NT2/D1 (cell line): ENCODE data around the gene MYZAP.

Source experiments
- DNase-seq: peaks from one replicate; pipeline ENCODE4 v3.0.0-alpha.2; 2011; ENCODE audit warnings: low read depth, low spot score
- H3K27me3 ChIP-seq: 2 replicates; pipeline ENCODE4 v1.6.0; 2011; ENCODE audit warnings: mild to moderate bottlenecking; ENCODE audit not compliant: insufficient read length, insufficient read depth
- H3K36me3 ChIP-seq: 2 replicates; pipeline ENCODE4 v1.6.1; 2011; ENCODE audit warnings: mild to moderate bottlenecking, low read length, mixed read lengths; ENCODE audit not compliant: insufficient read depth, insufficient read length
- H3K4me1 ChIP-seq: 2 replicates; pipeline ENCODE4 v1.5.1; 2011; ENCODE audit not compliant: insufficient read depth, insufficient read length
- H3K4me3 ChIP-seq: 2 replicates; pipeline ENCODE4 v1.5.1; 2011; ENCODE audit warnings: low read depth; ENCODE audit not compliant: insufficient read length
- H3K9ac ChIP-seq: 2 replicates; pipeline ENCODE4 v1.6.0; 2011; ENCODE audit warnings: low read depth; ENCODE audit not compliant: insufficient read length
- H3K9me3 ChIP-seq: 2 replicates; pipeline ENCODE4 v1.5.1; 2011; ENCODE audit warnings: mild to moderate bottlenecking, low read length; ENCODE audit not compliant: insufficient read depth
- SUZ12 ChIP-seq: IDR thresholded peaks from 2 replicates; pipeline ENCODE4 v1.6.1; 2011; ENCODE audit not compliant: insufficient read length, insufficient read depth; ENCODE audit errors: extremely low read depth
- YY1 ChIP-seq: IDR thresholded peaks from 2 replicates; pipeline ENCODE4 v1.6.1; 2011; ENCODE audit not compliant: insufficient read length, insufficient read depth
- ZNF274 ChIP-seq: IDR thresholded peaks from 2 replicates; pipeline ENCODE4 v1.6.1; 2011; ENCODE audit warnings: mild to moderate bottlenecking, low read depth, low read length

Gene MYZAP

GRCh38 chr15:57651445-57651844 lies 59.7 kb downstream of the MYZAP start:
- Histone ChIP-seq H3K9ac (no peak overlapping the region), H3K9me3 (no peaks in the 10 kb centered on the region), H3K4me1 (no peaks in the 10 kb centered on the region), H3K4me3 (no peak overlapping the region), H3K27me3 (no peaks in the 10 kb centered on the region), H3K36me3 (no peaks in the 10 kb centered on the region)
- no peak for TF ChIP-seq SUZ12
- no peak for TF ChIP-seq ZNF274
- no peak for TF ChIP-seq YY1
- no peak for DNase-seq

- Histone ChIP-seq H3K36me3 (no peaks in the 10 kb centered on the region), H3K9me3 (no peaks in the 10 kb centered on the region), H3K4me1 (no peaks in the 10 kb centered on the region), H3K27me3 (no peaks in the 10 kb centered on the region), H3K9ac (no peak overlapping the region), H3K4me3 (no peak overlapping the region)
- TF ChIP-seq YY1: no peak
- no peak for TF ChIP-seq SUZ12
- no peak for DNase-seq
These were observed 60.8 kb downstream of the MYZAP start for GRCh38 chr15:57652481-57652880.

GRCh38 chr15:57654153-57654852 lies 62.6 kb downstream of the MYZAP start:
- TF ChIP-seq SUZ12 (no peak), YY1 (no peak), ZNF274 (no peak)

GRCh38 chr15:57655053-57655452 lies 63.3 kb downstream of the MYZAP start:
- Histone ChIP-seq H3K9me3 (no peaks in the 10 kb centered on the region), H3K9ac (no peak overlapping the region)
- TF ChIP-seq ZNF274: no peak
- no peak for TF ChIP-seq YY1
- TF ChIP-seq SUZ12: no peak

More at GRCh38 chr15:57654153-57654852, 62.6 kb downstream of the MYZAP start:
- Histone ChIP-seq H3K9ac (no peak overlapping the region), H3K4me3 (no peak overlapping the region), H3K4me1 (no peaks in the 10 kb centered on the region), H3K36me3 (no peaks in the 10 kb centered on the region), H3K9me3 (no peaks in the 10 kb centered on the region), H3K27me3 (no peaks in the 10 kb centered on the region)
- no peak for DNase-seq

GRCh38 chr15:57655809-57656208 lies 64.1 kb downstream of the MYZAP start:
- no peaks in the 10 kb centered on the region for H3K4me1 ChIP-seq
- no peak for TF ChIP-seq YY1
- no peak for TF ChIP-seq ZNF274
- TF ChIP-seq SUZ12: no peak
- H3K27me3 ChIP-seq: no peaks in the 10 kb centered on the region
- no peak overlapping the region for H3K9ac ChIP-seq
- no peak for DNase-seq
- H3K36me3 ChIP-seq: no peaks in the 10 kb centered on the region
- no peaks in the 10 kb centered on the region for H3K9me3 ChIP-seq
- H3K4me3 ChIP-seq: no peak overlapping the region

More at GRCh38 chr15:57655053-57655452, 63.3 kb downstream of the MYZAP start:
- Histone ChIP-seq H3K27me3 (no peaks in the 10 kb centered on the region), H3K4me1 (no peaks in the 10 kb centered on the region), H3K4me3 (no peak overlapping the region), H3K36me3 (no peaks in the 10 kb centered on the region)
- DNase-seq: no peak

GRCh38 chr15:57656434-57656833 lies 64.7 kb downstream of the MYZAP start:
- no peak for DNase-seq
- no peaks in the 10 kb centered on the region for H3K9me3 ChIP-seq
- H3K4me1 ChIP-seq: no peaks in the 10 kb centered on the region
- no peak for TF ChIP-seq YY1
- TF ChIP-seq SUZ12: no peak
- TF ChIP-seq ZNF274: no peak
- no peaks in the 10 kb centered on the region for H3K27me3 ChIP-seq
- H3K4me3 ChIP-seq: no peak overlapping the region
- H3K36me3 ChIP-seq: no peaks in the 10 kb centered on the region
- H3K9ac ChIP-seq: no peak overlapping the region

- no peak overlapping the region for H3K9ac ChIP-seq
- TF ChIP-seq ZNF274 (no peak), SUZ12 (no peak), YY1 (no peak)
- no peak overlapping the region for H3K4me3 ChIP-seq
- no peaks in the 10 kb centered on the region for H3K27me3 ChIP-seq
- no peaks in the 10 kb centered on the region for H3K9me3 ChIP-seq
- DNase-seq: no peak
- H3K4me1 ChIP-seq: no peaks in the 10 kb centered on the region
- H3K36me3 ChIP-seq: no peaks in the 10 kb centered on the region
These were observed 65.9 kb downstream of the MYZAP start for GRCh38 chr15:57657619-57658018.
